ENCODE results near the gene GRAP.
"Not testable (repeated sequence)": the region's sequence is repeated elsewhere in the genome, so short reads cannot be mapped to it uniquely, and the experiment has no call there.

GRAP gene

DNA sequence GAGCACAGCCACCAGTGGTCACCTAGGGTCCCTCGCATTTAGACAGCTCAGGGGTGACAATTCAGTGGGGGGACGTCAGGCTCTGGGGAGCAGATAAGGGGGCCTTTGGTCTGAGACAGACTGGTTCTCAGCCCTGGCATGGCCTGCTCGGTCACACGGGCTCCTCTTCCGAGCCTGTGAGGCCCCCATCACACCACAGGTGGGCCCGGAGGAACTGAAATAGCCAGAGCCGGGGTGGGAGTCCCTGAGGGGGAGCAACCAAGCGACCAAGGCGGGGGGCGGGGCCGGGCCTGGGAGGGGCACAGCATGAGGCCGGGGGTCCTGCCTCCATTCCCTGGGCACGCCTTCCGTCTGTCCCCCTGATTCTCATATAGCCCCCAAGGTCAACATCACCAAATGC, 4.4 kb downstream of the GRAP start:
- not testable (repeated sequence) for DNase-seq (ENCODE audit: low spot score)

DNA sequence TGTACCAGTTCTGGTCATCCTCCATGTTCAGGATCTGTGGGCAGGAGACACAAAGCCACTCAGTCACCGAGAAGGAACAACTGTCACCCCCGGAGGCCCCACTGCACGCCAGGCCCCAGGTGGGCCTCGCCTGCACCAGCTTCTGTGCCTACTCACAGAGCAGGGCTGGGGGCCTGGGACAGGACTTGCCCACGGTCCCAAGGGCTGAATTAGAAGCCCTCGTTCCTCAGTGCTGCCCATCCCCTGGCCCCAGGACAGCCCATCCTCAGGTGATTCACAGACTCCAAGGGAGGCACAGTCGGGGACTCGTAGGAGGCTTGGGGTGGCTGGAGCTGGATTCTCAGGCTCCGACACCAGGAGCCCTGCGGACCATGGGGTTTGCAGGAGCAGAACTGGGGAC, 4.9 kb downstream of the GRAP start:
- DNase-seq (ENCODE audit: low spot score), result not testable (repeated sequence)

- not testable (repeated sequence) for DNase-seq (ENCODE audit: low spot score)
Measured at GRCh38 chr17:19040350-19040749, 6.4 kb downstream of the GRAP start.

DNA sequence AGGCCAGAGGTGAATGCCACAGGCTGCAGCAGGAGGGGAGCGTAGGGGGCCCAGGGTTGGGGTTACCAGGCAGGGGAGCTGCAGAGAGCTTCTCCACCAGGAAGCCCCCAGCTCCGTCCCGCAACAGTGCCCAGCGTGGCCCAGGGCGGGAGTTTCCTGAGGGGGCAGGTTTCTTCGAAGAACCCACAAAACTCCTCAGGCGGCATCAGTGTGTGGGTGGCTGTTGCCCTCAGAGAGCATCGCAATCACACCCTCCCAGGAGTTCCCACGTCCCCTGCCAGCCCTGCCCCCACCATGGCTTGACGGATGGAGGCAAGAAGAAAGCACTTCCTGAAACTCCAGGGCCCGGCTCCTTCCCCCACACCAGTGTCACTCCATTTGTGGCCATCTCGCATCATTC, 8.0 kb downstream of the GRAP start:
- DNase-seq (ENCODE audit: low spot score), result not testable (repeated sequence)

DNA sequence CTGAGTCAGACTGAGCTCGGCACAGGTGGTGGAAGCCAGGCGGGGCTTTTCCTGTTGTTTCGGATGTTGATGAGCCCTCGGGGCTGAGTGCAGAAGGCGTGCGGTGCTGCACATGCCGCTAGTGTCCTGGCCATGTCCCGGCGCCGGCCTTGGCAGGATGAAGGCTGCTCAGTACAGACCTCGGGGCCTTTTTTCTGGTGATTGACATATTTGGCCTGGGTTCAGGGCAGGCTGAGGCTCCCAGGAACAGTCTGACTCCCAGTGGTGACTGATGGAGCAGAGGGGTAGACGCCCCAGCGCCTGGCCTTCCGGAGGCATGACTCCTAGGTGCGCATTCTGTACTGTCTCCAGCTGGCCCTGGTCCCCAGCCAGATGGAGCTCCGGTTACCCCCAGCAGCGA, 8.8 kb downstream of the GRAP start:
- not testable (repeated sequence) for DNase-seq (ENCODE audit: low spot score)

DNA sequence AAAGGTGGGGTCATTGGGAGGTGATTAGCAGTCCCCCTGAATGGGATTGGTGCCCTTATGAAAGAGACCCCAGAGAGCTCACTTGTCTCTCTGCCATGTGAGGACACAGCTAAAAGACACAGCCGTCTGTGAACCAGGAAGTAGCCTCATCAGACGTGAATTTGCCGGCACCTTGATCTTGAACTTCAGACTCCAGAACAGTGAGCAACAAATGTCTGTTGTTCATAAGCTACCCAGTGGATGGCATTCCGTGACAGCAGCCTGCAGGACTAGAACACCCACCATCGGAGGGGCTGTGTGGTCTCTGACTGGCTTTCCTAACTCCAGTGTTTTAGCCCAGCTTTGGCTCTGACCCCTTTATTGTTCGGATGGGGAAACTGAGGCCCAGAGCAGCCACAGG, 9.2 kb downstream of the GRAP start:
- DNase-seq (ENCODE audit: low spot score), result not testable (repeated sequence)

- not testable (repeated sequence) for DNase-seq (ENCODE audit: low spot score)
Measured at GRCh38 chr17:19036186-19036585, 10.6 kb downstream of the GRAP start.

DNA sequence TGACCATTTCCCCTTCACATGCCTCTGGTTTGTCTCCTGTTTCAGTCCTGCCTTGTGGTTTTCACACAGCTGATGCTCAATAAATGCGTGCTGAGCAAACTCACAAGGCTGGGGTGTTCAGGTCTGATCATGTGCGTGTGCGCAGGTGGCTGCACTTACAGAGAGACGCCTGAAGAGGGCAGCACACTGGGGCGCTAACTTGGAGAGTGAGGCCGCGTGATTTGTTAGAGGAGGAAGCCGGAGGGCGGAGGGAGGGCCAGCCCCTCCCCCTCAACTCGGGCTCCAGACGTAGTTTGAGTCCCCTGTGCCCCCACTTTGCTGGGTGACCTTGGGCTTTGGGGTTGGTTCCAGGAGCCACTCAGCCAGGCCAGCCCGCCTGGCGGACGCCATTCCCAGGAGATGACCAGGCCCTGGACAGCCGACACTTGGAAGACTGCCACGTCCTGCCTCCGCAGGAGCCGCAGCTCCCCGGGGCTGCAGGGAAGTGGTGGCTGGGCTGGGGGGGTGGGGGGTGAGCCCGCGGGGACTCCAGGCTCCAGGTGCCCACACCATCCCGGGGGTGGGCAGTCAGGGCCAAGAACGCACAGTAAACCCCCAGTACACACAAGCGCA, 14.3 kb downstream of the GRAP start:
- not testable (repeated sequence) for DNase-seq (ENCODE audit: low spot score)

DNA sequence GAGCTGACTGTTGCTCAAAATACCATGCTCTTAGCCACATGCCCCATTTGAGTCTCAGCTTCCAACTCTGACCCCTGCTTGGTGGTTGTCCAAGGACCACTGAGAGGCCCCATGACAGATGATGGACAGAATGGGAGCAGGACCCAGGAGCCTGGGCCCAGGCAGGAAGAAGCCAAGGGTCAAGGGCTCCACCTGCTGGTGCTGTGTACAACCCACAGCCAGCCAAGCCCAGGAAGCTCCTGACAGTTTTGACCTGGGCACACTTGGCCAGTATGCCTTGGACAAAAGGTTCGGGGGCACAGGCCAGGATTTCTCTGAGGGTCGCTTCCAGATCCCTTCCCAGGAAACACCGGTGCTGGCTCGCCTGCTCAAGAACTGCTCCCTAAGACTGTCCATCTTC, 15.0 kb downstream of the GRAP start:
- not testable (repeated sequence) for DNase-seq (ENCODE audit: low spot score)

- DNase-seq (ENCODE audit: low spot score), result not testable (repeated sequence)
Measured at GRCh38 chr17:19030771-19031449, 15.8 kb downstream of the GRAP start.

DNA sequence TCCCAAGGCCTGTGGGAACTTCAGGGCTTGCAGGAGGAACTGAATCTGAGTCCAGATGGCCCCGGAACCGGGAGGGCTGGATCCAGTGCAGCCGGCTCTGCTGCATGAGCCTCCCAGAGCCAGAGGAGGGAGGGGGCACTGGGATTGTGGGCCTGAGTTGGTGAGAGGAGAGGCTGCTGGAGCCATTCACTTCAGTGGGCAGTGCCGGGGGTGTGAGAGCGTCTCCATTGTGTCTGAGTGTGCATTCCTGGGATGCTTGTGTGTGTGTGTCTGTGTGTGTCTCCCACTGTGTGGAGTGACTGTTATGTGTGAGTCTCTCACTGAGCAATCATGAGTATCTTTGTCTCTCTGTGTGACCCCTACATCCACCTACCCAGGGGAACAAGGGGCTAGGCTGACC, 17.0 kb downstream of the GRAP start:
- DNase-seq (ENCODE audit: low spot score), result not testable (repeated sequence)

DNA sequence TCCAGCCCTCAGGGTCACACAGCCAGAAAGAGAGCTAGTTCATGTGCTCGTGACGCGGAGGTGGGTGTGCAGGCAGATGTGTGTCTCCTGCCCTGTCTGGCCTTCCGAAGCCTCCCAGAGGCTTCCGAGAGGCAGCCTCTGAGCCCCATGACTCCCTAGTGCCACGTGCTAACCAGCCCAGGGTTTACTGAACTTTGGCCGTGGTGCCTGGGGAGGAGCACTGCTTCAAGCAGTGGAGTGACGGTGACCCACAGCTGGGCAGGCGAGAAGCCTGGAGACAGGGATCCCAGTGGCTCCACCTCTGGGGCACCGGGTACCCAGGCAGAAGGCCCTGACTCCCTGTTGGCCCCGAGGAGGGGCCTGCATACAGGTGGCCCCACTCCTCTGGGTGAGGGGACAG, 18.1 kb downstream of the GRAP start:
- not testable (repeated sequence) for DNase-seq (ENCODE audit: low spot score)

DNA sequence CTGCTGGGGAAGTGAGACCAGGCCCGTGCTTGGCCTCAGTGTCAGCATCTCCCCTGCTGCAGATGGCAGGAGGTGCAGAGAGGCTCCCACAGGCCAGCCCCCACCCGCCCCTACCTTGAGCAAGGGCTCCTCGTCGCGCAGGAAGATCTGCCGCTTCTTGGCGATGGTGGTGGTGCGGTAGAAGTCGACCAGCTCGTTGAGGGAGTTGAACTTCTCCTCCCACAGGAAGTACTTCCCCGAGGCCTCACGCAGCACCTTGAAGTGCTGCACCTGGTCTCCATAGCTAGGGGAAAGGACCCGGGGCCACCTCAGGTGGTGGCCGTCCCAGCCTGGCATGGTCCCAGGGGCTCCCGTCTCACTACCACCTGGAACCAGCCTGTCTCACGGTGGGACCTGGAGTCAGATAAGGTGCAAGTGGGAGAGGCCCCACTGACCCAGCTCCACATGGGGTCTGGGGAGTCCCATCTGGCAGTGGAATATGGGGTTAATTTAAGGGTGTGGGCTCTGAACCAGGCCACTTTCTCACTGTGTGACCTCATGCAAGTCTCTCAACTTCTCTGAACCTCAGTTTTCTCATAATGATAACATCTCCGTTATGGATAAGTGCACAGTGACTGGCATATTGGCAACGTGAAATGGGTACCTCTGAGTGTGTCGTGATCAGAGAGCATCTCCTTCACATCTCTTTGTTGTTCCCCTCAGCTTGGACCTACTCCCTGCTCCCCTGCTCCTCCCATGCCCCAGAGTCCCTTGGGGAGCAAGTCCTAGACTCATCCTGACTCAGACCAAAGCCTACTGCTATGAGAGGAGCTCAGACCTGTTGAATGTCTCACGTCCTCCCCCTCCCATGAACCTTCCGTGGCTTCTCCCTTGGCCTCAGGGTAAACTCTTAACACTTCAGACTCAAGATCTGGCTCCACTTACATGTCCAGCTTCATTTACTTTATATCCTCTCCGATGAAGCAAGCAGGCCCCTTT, 22.4 kb downstream of the GRAP start:
- DNase-seq (ENCODE audit: low spot score), result peak; percentile 60

DNA sequence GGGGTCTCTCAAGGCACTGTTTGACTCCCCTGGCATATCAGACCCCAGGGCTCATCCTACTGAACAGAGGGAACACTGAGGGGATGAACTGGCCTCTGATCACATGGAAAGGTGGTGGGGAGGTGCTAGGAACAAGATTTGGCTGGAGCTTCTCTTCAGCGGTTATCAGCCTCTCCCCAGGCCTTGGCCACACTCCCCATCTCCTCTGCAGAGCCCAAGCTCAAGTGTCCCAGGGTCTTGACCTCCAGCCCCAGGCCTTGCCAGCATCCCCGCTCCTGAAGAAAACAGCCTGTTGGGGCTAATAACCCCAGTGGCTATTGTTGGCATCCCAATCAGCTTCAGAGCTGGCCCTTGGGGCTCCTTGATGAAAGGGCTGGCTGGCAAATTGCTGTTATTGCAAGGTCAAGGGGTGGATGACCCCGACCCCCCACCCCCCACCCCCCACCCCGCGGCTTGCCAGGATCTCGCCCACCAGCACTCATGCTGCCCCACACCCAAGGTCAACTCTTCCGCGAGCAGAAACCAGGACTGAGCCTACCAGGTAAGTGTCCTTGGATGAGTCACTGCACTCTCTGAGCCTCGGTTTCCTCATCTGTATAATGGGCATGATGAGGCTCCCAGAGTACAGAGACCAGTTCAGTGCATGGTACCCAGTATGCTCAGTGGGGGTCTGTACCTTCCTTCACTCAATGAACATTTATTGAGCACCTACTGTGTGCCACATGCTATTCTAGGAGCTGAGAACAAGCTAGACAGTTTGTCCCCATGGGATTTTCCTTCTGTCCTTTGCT, 23.4 kb downstream of the GRAP start:
- no peak for DNase-seq (ENCODE audit: low spot score)

GRCh38 chr17:19022747-19023146, 24.0 kb downstream of the GRAP start:
- no peak for DNase-seq (ENCODE audit: low spot score)

DNA sequence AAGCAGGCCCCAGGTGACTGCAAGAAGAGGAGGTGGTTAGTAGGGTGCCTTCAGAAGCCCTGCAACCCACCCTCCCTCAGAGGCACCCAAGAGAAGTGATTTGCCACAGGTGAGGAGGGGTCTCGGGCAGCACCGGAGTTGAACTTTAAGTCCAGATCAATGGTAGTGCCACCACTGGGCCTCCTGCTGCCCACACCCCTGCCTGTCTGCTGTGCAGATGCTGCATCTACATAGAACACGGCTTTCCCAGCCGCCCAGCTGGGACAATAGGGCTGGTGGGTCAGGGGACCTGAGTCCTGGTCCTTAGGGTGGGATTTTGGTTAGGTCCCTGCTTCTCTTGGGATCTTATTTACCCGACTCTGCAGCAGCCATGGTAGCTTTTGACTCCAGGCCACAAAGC, 24.6 kb downstream of the GRAP start:
- no peak for DNase-seq (ENCODE audit: low spot score)

GRCh38 chr17:19021622-19022083, 25.1 kb downstream of the GRAP start:
- no peak for DNase-seq (ENCODE audit: low spot score)

DNA sequence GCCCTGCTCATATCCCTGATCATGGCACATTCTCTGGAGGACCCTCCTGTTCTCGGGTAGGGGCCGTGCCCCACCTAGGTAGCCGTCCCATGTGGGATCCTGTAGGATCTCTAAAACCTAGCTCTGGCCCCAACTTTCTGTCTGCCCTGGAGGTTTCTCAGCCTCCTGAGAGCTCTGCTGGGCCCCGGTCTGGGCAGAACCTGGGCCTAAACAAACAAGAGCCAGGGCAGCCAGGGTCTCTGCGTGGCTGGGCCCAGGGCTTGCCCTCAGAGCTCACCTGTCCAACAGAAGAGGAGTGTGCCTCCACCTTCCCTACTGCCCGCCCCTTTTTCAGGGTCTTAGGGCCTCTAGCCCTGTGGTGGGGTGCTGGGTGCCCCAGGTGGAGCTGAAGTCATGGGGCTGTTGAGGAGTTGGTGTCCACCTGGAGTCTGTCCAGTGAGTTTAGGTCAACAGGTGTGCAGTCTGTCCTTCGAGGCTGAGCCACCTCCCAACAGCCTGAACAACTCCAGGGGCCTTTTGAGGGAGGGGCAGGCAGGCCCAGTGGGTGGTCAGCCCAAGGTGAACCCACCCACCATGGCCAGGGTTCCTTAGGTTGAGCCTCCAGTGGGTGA, 25.6 kb downstream of the GRAP start:
- DNase-seq (ENCODE audit: low spot score), result not testable (repeated sequence)

GRCh38 chr17:19020016-19020415, 26.7 kb downstream of the GRAP start:
- DNase-seq (ENCODE audit: low spot score), result no peak

DNA sequence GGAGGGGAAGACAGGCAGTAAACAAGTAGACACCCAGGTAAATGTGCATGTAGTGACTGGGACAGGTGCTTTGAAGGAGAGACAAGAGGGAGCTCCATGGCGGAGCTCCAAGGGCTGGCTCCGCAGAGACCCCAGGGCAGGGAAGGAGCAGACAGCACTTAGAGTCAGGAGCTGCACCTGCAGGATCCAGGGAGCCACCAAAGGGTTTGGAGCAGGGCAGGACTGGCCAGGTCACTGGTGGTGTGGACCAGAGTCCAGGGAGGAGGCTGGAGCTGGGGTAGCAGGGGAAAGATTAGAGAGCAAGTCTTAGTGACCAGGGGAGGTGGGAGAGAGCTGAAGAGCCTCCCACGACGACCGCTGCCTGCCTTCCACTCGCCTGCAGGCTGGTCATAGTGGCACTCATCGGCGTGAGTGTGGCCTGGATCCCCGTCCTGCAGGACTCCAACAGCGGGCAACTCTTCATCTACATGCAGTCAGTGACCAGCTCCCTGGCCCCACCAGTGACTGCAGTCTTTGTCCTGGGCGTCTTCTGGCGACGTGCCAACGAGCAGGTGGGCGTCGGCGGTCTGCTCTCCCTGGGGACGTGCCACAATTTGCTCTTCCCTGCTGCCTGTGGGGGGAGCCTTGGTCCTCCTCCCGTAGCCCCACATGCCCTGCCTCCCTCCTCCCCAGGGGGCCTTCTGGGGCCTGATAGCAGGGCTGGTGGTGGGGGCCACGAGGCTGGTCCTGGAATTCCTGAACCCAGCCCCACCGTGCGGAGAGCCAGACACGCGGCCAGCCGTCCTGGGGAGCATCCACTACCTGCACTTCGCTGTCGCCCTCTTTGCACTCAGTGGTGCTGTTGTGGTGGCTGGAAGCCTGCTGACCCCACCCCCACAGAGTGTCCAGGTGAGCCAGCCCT, 27.5 kb downstream of the GRAP start:
- DNase-seq (ENCODE audit: low spot score), result no peak
